GM12873 (cell line): ENCODE measurements around the gene CD82.

Source experiments
- TF ChIP-seq, protein P1 (sequence below): IDR thresholded peaks from 2 replicates; pipeline ENCODE4 v1.5.1; 2012; ENCODE audit warnings: low read depth, mild to moderate bottlenecking, moderate library complexity, low read length, control low read depth; ENCODE audit not compliant: insufficient read depth; ENCODE audit errors: missing control alignments

CD82 gene

DNA sequence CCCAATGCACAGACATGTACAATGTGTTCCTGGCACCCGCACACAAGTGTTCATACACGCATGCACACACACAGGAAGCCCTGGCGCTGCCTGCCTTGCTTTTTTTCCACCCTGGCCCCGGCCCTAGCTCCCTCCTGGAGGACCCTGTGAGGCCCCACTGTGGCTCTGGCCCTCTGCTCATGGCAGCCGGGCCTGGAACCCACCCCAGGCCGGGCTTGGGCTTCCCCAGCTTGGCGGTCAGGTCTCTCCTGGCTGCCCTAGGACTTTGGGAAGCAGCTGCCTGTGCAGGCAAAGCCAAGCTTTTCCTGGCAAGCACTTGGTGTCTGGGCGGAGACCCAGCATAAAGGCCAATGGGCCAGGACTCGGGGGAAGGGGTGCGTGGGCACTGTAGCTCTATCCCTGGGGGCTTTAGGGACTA, 30.5 kb downstream of the CD82 start:
- TF ChIP-seq, protein P1, sequence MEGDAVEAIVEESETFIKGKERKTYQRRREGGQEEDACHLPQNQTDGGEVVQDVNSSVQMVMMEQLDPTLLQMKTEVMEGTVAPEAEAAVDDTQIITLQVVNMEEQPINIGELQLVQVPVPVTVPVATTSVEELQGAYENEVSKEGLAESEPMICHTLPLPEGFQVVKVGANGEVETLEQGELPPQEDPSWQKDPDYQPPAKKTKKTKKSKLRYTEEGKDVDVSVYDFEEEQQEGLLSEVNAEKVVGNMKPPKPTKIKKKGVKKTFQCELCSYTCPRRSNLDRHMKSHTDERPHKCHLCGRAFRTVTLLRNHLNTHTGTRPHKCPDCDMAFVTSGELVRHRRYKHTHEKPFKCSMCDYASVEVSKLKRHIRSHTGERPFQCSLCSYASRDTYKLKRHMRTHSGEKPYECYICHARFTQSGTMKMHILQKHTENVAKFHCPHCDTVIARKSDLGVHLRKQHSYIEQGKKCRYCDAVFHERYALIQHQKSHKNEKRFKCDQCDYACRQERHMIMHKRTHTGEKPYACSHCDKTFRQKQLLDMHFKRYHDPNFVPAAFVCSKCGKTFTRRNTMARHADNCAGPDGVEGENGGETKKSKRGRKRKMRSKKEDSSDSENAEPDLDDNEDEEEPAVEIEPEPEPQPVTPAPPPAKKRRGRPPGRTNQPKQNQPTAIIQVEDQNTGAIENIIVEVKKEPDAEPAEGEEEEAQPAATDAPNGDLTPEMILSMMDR = no peak

DNA sequence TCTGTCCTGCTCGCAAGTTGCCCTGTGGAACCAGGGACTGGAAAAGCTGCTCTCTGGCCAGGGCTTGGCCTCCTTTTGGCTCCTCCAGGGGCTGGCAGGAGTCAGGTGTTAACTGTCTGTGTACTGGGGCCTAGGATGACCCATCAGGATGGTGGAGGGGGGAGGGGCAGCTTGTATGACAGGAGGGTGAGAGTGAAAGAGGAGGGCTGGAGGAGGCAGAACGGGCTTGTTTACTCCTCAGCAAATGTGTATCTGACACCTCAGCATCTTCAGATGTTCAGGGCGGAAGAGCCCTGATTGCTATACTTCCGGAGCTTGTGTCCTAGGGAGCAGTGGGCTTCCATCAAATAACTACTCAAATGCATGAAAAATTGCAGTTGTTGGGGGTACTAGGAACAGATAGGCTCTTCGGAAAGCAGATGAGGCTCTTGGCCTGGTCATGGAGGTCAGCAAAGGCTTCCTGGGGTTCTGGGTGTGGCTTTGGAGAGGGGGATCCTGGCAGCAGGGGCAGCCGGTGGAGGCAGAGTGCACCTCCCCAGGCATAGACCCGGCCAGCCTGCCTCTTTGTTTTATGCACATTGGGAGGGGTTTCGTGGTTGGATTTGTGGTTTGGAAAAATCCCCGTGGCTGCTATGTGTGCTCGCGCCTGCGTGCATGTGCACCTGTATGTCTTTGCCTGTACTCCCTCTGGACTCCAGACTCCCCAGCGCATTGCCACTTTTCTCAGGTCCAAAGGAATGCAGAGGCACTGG, 31.2 kb downstream of the CD82 start:
- TF ChIP-seq, protein P1 = no peak

DNA sequence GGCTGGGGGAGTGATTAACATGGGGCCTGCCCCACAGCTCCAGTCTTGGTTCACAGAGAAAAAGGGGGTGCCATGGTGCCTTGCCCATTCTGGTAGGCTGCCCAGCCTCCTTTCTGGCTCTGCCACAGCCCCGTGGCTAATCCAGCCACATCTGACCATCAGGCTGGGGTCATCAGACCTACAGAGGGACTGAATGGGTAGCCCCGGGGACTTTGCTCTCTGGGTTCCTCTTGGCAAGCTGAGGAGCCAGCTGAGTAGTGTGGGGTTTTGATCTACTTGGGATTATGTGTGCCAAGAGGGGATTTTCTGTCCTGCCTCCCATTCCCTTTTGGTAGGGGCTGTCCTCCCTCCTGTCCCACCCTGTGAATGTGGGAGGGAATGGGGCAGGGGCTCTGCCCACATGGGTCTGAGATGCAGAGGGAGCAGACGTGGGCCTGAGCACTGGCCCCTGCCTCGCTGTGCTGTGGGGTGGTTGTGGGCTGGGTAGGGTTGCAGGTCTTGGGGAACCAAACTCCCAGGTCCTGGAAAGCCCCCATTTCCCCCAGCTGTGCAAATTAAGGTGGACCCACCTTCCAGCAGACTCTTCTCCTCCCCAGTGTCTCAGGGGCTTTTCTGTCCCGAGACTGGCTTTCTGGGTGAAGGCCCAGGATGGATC, 32.0 kb downstream of the CD82 start:
- TF ChIP-seq, protein P1 = no peak

DNA sequence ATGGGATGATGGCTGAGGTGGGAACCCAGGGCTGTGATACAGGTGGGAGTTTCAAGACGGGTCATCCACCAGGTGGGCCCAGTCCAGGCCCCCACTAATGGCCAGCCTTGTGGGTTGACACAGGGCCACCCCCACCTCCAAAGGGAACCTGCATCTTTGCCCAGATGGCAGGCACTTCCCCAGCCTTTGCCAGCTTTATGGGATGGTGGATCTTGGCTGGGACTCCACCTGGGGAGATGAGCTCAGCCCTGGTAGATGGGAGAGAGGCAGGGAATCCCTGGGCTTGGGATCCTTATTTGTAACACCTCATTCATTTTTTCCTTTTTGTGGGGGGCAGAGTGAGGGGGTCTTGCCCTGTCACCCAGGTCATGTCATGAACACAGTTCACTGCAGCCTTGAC, 33.4 kb downstream of the CD82 start:
- TF ChIP-seq, protein P1 = no peak

DNA sequence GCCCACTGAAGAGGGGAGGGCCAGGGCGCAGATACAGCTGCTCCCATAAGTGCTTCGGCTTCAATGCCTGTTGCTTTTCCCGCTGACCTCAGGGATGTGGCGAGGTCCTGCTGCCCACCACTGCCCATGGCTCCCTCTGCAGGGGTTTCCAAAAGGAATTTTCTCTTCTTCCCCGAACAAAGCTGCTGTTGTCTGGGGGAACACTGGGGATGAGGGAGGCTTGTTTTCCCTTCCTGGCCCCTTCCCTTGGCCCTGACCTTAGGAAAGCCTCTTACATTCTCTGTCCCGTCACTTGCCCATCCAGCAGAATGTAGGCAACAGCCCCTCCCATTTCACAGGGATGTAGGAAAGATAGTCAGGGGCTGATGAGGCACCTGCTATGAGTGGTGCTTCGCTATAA, 34.8 kb downstream of the CD82 start:
- TF ChIP-seq, protein P1 = no peak

DNA sequence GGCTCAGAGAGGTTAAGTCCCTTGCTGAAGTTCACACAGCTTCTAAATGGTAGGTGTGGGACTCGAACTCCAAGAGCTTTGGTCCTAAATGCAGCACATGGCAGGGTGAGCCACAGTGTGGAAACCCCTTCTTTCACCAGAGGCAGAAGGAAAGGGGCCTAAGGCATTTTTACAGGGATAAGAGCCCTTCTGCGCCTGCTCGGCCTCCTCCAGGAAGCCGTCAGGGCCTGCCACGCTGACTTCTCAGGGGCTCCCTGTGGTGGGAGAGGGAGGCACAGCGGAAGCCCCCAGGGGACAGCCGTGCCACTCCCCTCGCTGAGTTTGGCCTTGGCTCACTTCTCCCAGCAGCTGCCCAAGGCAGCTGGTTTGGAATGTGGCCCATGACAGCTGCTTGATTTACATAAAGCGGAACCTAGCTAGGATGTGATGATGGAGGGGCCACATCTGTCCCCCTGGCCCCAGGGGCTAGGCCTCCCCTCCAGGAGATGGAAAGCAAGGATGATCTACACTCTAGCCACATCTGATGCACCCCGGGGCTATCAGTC, 35.4 kb downstream of the CD82 start:
- TF ChIP-seq, protein P1 = no peak
